Stimulated activated naive CD8-positive, alpha-beta T cell treated with anti-CD3 and anti-CD28 coated beads, Interleukin-15, amount 100 ng/mL, for 72 hours (primary cell): Measurements from ENCODE around the gene TXNRD3.
"Not testable (repeated sequence)": the region's sequence is repeated elsewhere in the genome, so short reads cannot be mapped to it uniquely, and the experiment has no call there.

ENCODE experiments used
- ATAC-seq: fragments of 150-1000 bp; cut with Tn5 transposase; 2 replicates; pipeline ENCODE4 v1.10.0; 2021; ENCODE audit warnings: mild to moderate bottlenecking, moderate library complexity
- DNase-seq, 2 donors: peaks; one replicate each; pipeline ENCODE4 v3.0.0; 2021 to 2022
- H3K27ac Mint-ChIP-seq, 2 donors: one replicate each; pipeline ENCODE4 v1.8.0; 2022; ENCODE audit warnings: mild to moderate bottlenecking in 2 of 2, mixed read lengths in 2 of 2, moderate library complexity in 2 of 2
- H3K27me3 Mint-ChIP-seq: one replicate; pipeline ENCODE4 v1.8.0; 2022; ENCODE audit warnings: mixed read lengths
- H3K4me1 Mint-ChIP-seq: one replicate; pipeline ENCODE4 v1.8.0; 2022; ENCODE audit warnings: mild to moderate bottlenecking, mixed read lengths
- H3K4me3 Mint-ChIP-seq, 2 donors: one replicate each; pipeline ENCODE4 v1.8.0; 2022; ENCODE audit warnings: mild to moderate bottlenecking in 2 of 2, mixed read lengths in 2 of 2, moderate library complexity in 1 of 2
- H3K9me3 Mint-ChIP-seq, 2 donors: one replicate each; pipeline ENCODE4 v1.8.0; 2022; ENCODE audit warnings: mixed read lengths in 2 of 2

The TXNRD3 gene

GRCh38 chr3:126599101-126599500 lies 55.8 kb downstream of the TXNRD3 start:
- no peak for DNase-seq
- ATAC-seq = no peak
- no peaks in the 10 kb centered on the region for H3K27me3 Mint-ChIP-seq
- no peak overlapping the region for H3K4me3 Mint-ChIP-seq
- peaks cover 4 to 6% of the 10 kb centered on the region in 2 donors for H3K9me3 Mint-ChIP-seq
- H3K27ac Mint-ChIP-seq = no peak overlapping the region
- no peaks in the 10 kb centered on the region for H3K4me1 Mint-ChIP-seq

GRCh38 chr3:126595479-126595878 lies 59.4 kb downstream of the TXNRD3 start:
- not testable (repeated sequence) for H3K27ac Mint-ChIP-seq, ATAC-seq, H3K27me3 Mint-ChIP-seq, H3K4me3 Mint-ChIP-seq, H3K4me1 Mint-ChIP-seq, DNase-seq
- H3K9me3 Mint-ChIP-seq = peaks cover 25 to 27% of the 10 kb centered on the region in 2 donors

DNA sequence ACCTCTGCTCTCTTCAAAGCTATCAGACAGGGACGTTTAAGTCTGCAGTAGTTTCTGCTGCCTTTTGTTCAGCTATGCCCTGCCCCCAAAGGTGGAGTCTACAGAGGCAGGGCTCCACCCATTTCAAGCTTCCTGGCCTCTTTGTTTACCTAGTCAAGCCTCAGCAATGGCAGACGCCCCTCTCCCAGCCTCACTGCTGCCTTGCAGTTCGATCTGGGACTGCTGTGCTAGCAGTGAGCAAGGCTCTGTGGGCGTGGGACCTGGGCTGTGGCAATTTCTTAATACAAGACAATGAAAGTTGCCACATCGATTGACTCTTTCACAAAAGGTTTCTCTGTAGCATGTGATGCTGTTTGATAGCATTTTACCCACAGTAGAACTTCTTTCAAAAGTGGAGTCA lies 63.4 kb downstream of the TXNRD3 start:
- H3K9me3 Mint-ChIP-seq = peaks cover 48 to 56% of the 10 kb centered on the region in 2 donors
- not testable (repeated sequence) for H3K27ac Mint-ChIP-seq, H3K4me3 Mint-ChIP-seq, ATAC-seq, H3K27me3 Mint-ChIP-seq, H3K4me1 Mint-ChIP-seq, DNase-seq

DNA sequence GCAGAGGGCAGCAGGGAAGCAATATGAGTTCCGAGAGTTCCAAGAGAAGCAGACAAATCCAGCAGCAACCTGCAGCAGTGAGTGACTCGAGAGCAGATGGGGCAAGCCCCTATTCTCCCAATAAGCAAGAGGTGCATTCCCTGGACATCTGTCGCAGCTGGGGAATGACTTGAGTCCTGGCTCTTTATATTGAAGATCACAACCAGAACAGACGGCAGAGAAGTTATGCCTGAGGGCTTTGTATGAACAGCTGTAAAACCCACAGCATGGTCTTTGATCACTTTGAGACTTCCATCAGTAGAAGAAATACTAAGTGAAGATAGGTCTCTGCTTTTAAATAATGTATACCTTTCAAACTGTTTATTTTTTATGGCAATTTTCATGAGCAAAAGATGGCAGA lies 72.6 kb downstream of the TXNRD3 start:
- H3K27me3 Mint-ChIP-seq = no peaks in the 10 kb centered on the region
- H3K9me3 Mint-ChIP-seq = peaks cover 7 to 8% of the 10 kb centered on the region in 2 donors
- no peaks in the 10 kb centered on the region for H3K4me1 Mint-ChIP-seq
- ATAC-seq (no peak), DNase-seq (no peak)
- H3K27ac Mint-ChIP-seq = no peak overlapping the region
- no peak overlapping the region for H3K4me3 Mint-ChIP-seq

- no peaks in the 10 kb centered on the region for H3K4me1 Mint-ChIP-seq
- no peaks in the 10 kb centered on the region for H3K27me3 Mint-ChIP-seq
- peaks cover 0 to 1% of the 10 kb centered on the region in 2 donors for H3K9me3 Mint-ChIP-seq
- DNase-seq (no peak), ATAC-seq (no peak)
- no peak overlapping the region for H3K27ac Mint-ChIP-seq
- H3K4me3 Mint-ChIP-seq = no peak overlapping the region
Observed at GRCh38 chr3:126581569-126581968, 73.4 kb downstream of the TXNRD3 start.

DNA sequence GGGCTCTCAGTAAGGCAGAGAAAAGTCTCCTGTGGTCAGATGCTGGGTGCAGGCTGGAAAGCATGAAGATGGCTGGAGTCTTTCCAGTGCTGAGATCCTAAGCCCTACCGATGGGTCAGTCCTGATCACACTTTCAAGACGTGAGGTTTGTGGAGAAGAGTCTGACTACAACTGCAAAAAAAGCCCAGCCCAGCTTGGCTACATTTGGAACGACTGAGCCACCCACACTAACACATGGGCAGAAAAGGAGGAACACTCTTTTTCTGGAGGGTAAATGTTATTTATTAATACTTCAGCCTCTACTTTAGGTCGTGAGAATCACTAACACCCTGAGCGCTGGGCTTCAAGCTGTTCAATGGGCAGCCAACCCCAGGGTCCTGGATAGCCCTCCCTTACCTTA lies 74.2 kb downstream of the TXNRD3 start:
- DNase-seq (no peak), ATAC-seq (no peak)
- H3K4me3 Mint-ChIP-seq = no peak overlapping the region
- no peaks in the 10 kb centered on the region for H3K9me3 Mint-ChIP-seq
- no peaks in the 10 kb centered on the region for H3K27me3 Mint-ChIP-seq
- no peaks in the 10 kb centered on the region for H3K4me1 Mint-ChIP-seq
- no peak overlapping the region for H3K27ac Mint-ChIP-seq

DNA sequence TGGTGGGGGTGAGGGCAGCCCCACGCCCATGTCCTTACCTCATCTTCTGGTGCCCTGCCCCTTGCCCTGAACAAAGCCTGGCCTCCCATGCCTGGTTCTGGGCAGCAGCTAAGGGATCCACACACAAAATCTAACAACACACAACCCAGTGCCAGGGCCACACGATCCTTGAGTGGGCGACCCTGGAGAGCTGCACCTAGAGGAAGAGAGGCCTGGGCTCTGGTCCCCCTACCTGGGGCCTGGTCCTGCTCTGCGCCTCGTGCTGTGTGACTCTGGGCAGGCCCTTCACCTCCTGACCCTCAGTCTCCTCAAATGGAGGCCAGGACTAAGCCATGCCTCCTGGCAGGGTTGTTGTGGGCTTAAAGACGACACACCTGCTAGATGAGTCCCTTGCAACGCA lies 76.2 kb downstream of the TXNRD3 start:
- H3K27ac Mint-ChIP-seq = peak overlapping the region in 1 of 2 donors; percentile 54
- no peaks in the 10 kb centered on the region for H3K4me1 Mint-ChIP-seq
- ATAC-seq (peak; percentile 33), DNase-seq (no peak)
- H3K27me3 Mint-ChIP-seq = no peaks in the 10 kb centered on the region
- no peak overlapping the region for H3K4me3 Mint-ChIP-seq
- no peaks in the 10 kb centered on the region for H3K9me3 Mint-ChIP-seq

GRCh38 chr3:126577261-126577660 lies 77.7 kb downstream of the TXNRD3 start:
- no peaks in the 10 kb centered on the region for H3K4me1 Mint-ChIP-seq
- no peak overlapping the region for H3K4me3 Mint-ChIP-seq
- H3K27me3 Mint-ChIP-seq = no peaks in the 10 kb centered on the region

DNA sequence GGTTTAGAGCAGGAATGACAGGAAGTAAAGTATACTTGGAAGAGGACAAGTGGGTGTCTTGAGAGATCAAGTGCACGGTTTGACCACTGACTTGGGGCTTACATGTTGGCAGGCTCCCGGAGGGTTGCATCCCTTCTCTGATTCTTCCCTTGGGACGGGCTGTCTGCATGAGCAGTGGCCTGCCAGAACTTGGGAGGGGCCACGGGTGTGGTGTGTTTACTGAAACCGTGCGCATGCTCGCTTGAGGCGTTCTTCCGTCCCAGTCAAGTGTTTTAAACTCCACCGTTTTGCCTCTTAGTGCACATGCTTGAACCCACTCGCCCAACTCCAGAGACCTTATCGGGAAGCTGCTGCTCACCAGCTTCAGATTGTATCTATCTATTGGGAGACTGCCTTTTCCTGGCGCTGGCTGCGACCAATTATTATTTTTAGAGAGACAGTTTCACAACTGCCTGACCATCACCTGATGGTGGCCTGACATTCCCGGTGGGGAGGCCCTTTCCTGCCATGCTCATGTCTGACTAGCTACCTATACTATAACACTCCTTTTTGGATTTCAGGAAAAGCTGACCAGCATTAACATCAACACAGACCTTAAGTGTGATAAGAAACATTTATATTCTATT lies 81.3 kb downstream of the TXNRD3 start:
- no peak for DNase-seq

More at GRCh38 chr3:126577261-126577660, 77.7 kb downstream of the TXNRD3 start:
- no peaks in the 10 kb centered on the region for H3K9me3 Mint-ChIP-seq
- ATAC-seq (no peak), DNase-seq (no peak)
- no peak overlapping the region for H3K27ac Mint-ChIP-seq

GRCh38 chr3:126571078-126571477 lies 83.8 kb downstream of the TXNRD3 start:
- DNase-seq = no peak
- peaks cover under 1% of the 10 kb centered on the region for H3K27me3 Mint-ChIP-seq
- no peak overlapping the region for H3K27ac Mint-ChIP-seq
- no peaks in the 10 kb centered on the region for H3K4me1 Mint-ChIP-seq
- H3K4me3 Mint-ChIP-seq = no peak overlapping the region
- no peak for ATAC-seq
- no peaks in the 10 kb centered on the region for H3K9me3 Mint-ChIP-seq

More for the DNA sequence above, 81.3 kb downstream of the TXNRD3 start:
- H3K4me3 Mint-ChIP-seq = no peak overlapping the region
- H3K4me1 Mint-ChIP-seq = no peaks in the 10 kb centered on the region
- H3K27ac Mint-ChIP-seq = peak overlapping the region; percentile 33 to 59
- no peaks in the 10 kb centered on the region for H3K9me3 Mint-ChIP-seq
- no peak for ATAC-seq
- no peaks in the 10 kb centered on the region for H3K27me3 Mint-ChIP-seq

DNA sequence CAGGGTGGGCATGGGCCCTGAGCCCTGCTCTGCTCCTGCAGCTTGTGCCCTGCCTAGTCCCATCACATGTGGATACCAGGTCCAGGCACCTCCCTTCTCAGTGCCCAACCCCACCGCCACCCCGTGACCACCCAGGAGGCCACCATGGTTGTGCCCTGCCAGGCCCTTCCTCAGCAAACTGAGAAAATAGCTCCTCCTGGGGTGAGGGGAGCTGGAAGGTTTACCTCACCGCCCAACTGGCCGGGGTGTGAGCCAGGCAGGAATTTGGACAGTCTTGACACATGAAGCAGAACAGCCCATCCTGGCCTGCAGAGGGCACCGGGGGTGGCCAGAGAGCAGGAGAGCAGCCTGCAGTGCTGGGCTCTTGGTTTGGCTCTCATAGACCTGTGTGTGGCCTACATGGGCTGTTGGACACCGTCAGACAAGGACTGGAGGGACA lies 84.8 kb downstream of the TXNRD3 start:
- Mint-ChIP-seq H3K9me3 (no peaks in the 10 kb centered on the region), H3K27me3 (peaks cover 9% of the 10 kb centered on the region), H3K4me3 (no peak overlapping the region), H3K27ac (peak overlapping the region in 1 of 2 donors; percentile 33), H3K4me1 (no peaks in the 10 kb centered on the region)
- ATAC-seq = peak; percentile 40
- DNase-seq = no peak

DNA sequence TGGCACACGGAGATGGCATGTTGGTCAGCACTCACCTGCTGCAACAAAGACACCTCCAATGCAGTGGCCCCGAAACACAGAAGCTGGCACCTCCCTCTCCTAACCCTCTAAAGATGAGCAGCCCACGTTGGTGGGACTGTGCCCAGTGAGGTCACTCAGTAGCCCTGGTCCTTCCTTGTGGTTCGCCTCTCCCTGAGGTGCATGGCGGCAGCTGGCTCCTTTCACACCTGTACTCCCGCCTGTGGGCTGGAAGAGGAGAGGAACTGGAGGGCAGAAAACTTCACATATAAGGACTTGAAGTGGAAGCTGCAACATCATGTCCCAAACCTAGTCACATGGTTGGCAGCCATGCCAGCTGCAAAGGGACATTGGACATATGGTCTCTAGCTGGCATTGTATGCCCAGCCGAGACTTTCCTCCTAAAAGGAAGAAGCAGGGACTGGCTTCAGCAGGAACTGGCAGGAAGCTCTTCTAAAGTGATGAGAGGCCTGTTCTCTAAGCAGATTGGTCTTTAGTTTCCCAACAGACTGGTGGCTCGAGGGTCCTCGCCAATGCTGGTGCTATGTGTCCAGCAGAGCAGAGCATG lies 85.4 kb downstream of the TXNRD3 start:
- Mint-ChIP-seq H3K4me3 (no peak overlapping the region), H3K4me1 (no peaks in the 10 kb centered on the region), H3K27me3 (peaks cover 9% of the 10 kb centered on the region), H3K9me3 (no peaks in the 10 kb centered on the region), H3K27ac (peak overlapping the region in 1 of 2 donors; percentile 13)
- ATAC-seq = peak; percentile 15
- DNase-seq = no peak

GRCh38 chr3:126568776-126569342 lies 86.1 kb downstream of the TXNRD3 start:
- peak overlapping the region in 1 of 2 donors; percentile 19 for H3K27ac Mint-ChIP-seq
- ATAC-seq (no peak), DNase-seq (no peak)
- no peaks in the 10 kb centered on the region for H3K9me3 Mint-ChIP-seq
- H3K27me3 Mint-ChIP-seq = peaks cover 9% of the 10 kb centered on the region
- H3K4me1 Mint-ChIP-seq = no peaks in the 10 kb centered on the region
- H3K4me3 Mint-ChIP-seq = no peak overlapping the region

GRCh38 chr3:126567696-126568438 lies 87.1 kb downstream of the TXNRD3 start:
- Mint-ChIP-seq H3K4me1 (no peaks in the 10 kb centered on the region), H3K27ac (no peak overlapping the region), H3K27me3 (peaks cover 9% of the 10 kb centered on the region)

GRCh38 chr3:126562737-126563276 lies 92.1 kb downstream of the TXNRD3 start:
- Mint-ChIP-seq H3K27ac (peak overlapping the region in 1 of 2 donors; percentile 31), H3K4me3 (no peak overlapping the region), H3K27me3 (peaks cover 14% of the 10 kb centered on the region), H3K9me3 (peaks cover 6 to 16% of the 10 kb centered on the region in 2 donors), H3K4me1 (no peaks in the 10 kb centered on the region)
- ATAC-seq (no peak), DNase-seq (no peak)

More at GRCh38 chr3:126567696-126568438, 87.1 kb downstream of the TXNRD3 start:
- ATAC-seq = no peak
- Mint-ChIP-seq H3K9me3 (peaks cover 3 to 5% of the 10 kb centered on the region in 2 donors), H3K4me3 (no peak overlapping the region)
- DNase-seq = no peak
